GM18951 (cell line): ENCODE data around the gene METTL23.
"Not testable (repeated sequence)": the region's sequence is repeated elsewhere in the genome, so short reads cannot be mapped to it uniquely, and the experiment has no call there.

Experiments
- POLR2A ChIP-seq: IDR thresholded peaks from 4 replicates; pipeline ENCODE4 v1.6.1; 2011; ENCODE audit warnings: mild to moderate bottlenecking; ENCODE audit not compliant: insufficient read length, insufficient read depth; ENCODE audit errors: extremely low read depth
- in situ Hi-C: fragments of 300-500 bp; cut with MboI; formaldehyde crosslinking; loops from one replicate; pipeline ENCODE4 v1.12.0; 2022; ENCODE audit warnings: low sequenced_read_pairs, mixed read lengths, inconsistent platforms; ENCODE audit not compliant: unreplicated experiment

The METTL23 gene

DNA sequence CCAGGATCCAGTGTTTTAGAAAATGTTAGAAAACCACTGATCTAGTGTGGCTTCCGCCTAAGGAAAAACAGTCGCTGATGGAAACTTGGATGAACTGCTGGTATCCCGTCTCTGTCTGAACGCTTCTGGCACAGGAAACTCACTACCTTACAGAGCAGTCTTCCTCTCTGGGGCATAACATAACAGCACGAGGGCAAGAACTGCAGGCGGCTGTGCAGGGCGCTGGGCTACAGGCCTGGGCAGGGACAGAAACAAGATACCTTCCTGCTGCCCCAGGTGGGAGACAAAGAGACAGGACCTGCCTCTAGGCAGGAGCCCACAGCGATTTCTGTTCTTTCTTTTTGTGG is 26.4 kb upstream of the METTL23 start:
- TF ChIP-seq POLR2A, result no peak
- in situ Hi-C loops, result no loop called here

DNA sequence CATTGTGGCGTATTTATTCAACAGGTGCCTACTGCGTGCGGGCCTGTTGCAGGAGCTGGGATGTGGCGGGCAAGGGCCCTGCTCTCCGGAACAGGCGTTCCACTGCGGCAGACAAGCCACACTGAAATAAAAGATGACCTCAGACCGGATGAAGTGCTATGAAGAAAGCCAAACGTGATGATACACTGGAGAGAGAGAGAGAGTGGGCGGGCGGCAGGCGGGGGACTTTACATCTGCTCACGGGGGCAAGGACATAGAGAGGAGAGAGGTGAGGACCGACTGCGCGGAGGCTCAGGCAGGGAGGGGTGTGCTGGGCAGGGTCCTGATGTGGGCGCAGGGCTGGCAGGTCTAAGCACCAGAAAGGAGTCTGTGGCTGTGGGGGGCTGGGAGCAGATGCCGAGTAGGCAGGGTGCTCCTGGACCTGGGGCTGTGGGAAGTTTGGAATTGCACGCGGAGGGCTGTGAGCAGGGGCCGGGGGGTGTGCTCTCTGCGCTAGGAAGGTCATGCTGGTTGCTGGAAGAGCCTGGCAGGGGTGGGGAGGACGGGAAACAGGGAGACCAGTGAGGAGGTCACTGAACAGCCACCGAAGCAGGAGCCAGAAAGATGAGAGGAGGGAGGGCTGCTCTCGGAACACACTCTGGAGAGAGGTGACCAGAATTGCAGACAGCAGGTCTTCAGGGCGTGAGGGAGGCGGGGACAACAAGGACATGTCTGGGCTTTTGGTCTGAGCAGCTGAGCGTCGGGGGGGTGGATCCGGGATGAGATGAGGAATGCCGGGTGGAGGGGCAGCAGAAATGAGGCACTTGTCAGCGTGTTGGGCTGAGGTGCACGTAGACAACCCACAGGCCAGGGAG is 25.8 kb upstream of the METTL23 start:
- in situ Hi-C loops, result no loop called here
- no peak for TF ChIP-seq POLR2A

DNA sequence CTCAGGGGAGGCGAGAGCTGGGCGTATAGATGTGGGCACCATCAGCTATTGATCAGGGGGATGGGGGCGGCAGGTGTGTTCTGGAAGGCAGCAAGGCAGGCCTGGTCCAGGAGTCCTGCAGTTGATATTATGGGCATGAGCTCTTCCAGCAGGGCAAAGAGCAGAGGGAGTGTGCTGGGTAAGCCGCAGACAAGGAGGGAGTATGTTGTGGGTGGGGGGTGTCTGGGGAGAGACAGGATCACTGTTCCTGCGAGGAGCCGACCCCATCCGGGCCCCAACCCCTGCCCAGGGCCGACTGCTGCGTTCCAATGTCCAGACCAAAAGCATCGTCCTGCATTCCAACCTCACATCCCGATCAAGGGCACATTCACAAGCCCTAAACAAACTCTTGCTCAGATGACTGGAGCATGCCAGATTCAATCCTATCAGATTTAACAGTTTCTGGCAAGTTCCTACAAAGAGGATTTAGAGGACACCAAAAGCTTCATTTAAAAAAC is 25.1 kb upstream of the METTL23 start:
- no peak for TF ChIP-seq POLR2A
- in situ Hi-C loops, result no loop called here

DNA sequence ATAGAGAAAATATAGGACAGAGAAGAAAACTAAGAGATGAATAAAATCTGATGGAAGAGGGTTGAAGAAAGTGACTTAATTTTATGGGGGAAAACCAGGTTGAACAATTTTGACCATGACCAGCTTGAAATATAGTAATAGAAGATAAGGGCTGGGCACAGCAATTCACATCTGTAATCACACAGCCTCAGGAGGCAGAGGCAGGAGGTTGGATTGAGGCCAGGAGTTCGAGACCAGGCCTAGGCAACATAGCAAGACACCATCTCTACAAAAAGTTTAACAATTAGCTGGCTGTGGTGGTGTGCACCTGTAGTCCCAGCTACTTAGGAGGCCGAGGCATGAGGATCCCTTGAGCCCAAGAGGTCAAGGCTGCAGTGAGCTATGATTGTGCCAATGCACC is 24.6 kb upstream of the METTL23 start:
- in situ Hi-C loops, result no loop called here
- TF ChIP-seq POLR2A, result no peak

DNA sequence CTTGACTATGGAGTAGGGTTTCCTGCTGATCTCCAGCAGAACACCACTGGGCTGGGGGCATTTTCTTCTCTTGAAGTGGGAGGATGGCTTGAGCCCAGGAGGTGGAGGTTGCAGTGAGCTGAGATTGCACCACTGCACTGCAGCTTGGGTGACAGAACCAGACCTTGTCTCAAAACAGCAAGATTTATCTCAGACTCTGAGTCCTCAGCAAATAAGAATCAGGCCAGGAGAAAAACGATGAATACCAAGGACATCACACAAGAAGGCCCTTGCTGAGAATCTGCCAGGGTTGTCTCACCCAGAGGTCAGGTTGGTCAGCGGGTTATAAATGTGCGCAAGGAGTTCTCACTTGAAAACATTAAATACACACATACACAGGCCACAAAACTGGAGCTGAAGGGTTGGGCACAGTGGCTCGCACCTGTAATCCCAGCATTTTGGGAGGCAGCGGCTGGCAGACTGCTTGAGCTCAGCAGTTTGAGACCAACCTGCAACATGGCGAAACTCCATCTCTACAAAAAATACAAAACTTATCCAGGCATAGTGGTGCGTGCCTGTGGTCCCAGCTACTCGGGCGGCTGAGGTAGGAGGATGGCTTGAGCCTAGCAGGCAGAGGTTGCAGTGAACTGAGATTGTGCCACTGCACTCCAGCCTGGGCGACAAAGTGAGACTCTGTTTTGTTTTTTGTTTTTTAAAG is 23.6 kb upstream of the METTL23 start:
- in situ Hi-C loops, result no loop called here

DNA sequence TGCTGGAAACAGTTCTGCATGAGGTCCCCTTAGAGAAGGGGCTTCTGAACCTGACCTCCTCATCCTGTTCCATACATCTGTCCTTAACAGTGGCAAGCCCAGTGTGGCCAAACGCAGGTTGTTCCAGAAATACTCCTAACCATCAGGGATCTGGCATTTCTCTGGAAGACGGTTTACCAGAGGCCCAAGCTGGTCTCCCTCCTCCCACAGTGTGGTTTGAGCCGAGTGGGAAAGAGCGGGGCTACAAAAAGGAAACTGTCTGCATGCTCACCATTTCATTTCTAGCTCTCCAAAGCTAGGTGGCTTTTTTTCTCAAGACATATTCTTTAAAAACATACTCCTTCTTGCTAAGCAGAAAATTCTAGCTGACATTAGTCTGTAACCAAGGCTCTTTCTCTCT is 21.8 kb upstream of the METTL23 start:
- in situ Hi-C loops, result no loop called here
- TF ChIP-seq POLR2A, result no peak

More for the DNA sequence above, 23.6 kb upstream of the METTL23 start:
- no peak for TF ChIP-seq POLR2A

DNA sequence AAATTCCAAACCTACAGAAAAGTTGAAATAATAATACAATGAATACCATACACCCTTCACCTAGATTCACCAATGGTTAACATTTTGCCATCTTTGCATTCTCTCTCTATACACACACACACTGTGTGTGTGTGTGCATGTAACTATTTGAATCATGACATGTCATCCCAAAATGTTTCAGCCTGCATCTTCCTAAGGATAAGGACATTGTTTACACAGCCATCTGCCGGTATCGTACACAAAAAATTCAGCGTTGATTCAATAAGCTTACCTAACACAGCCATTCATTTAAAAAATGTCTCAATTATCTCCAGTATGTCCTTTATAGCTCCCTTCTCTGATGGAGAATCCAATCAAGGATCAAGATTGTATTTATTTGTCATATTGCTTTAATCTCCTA is 19.8 kb upstream of the METTL23 start:
- no peak for TF ChIP-seq POLR2A
- in situ Hi-C loops, result no loop called here

DNA sequence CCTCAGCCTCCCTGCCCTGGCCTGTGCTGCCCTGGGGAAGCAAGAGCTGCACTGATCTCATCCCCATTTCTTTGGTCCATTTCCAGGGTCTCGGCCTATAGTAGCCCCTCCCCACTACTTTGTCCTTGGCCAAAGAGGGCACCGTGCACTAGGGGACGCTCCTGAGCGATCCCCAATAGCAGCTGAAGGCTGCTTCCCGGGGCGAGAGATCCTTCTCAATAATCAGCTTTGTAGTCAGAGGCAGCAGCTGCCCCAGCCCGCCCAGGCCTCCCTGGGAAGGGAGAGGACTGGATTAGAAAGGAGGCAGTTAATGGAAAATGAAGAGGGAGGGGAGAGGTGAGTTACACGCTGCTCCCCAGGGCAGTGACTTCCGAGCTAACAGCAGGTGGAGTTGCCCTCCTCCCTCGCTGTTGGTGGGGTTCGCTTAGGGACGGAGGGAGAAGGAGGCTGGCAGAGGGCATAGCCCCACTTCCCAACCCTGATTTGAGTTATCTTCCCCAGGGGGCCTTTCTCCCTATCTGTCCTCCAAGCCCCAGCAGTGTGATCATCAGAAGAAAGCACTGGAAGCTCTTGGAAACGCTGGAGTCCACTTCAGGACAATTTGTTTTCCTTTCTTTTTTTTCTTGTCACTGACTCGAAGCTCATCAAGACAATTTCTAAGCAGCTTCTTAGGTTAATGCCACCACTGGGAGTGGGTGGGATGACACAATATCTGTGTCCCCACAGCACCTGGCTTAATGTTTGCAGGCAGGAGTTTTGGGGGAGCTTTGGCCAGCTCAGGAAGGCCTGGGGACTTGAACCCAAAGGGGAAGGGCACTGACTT is 18.4 kb upstream of the METTL23 start:
- no peak for TF ChIP-seq POLR2A
- in situ Hi-C loops, result no loop called here

DNA sequence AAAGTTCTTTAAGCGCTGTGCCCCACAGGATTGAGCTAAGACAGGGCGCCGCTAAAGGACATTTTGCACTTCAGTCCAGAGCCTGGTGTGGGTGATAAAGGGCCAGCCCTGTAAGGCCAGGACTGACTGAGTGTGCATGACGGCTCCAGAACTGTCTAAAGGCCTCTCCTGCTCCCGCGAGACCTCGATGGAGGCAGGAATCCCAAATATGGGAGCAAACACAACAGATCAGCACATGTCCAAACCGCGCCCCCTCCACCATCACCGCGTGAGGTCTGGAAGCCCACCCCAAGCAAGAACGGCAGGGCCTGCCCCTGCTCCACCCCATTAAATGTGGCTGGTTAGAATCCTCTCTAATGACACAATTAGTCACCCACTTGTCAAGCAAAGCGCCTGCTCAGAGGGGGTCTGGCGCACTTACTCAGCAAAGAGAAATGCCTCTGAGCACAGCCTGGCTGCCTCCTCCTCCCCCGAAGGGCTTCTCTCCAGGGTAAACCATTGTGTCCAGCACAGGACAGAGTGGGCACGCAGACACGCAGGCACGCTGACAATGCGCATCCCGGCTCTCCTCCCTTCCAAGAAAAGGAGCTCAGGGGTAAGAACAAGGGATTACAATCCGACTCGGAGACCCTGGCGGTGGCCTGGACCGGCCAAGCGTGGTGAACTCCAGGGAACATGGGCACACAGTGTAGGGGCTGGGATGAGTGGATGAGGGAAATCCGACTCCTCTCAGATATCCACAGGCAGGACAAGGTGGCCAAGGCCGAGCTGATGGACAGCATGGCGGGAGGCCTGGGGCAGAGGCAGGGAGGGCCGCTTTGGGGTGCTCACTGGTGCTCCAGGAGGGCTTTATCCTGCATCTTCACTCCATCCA is 17.3 kb upstream of the METTL23 start:
- no peak for TF ChIP-seq POLR2A
- in situ Hi-C loops, result no loop called here

DNA sequence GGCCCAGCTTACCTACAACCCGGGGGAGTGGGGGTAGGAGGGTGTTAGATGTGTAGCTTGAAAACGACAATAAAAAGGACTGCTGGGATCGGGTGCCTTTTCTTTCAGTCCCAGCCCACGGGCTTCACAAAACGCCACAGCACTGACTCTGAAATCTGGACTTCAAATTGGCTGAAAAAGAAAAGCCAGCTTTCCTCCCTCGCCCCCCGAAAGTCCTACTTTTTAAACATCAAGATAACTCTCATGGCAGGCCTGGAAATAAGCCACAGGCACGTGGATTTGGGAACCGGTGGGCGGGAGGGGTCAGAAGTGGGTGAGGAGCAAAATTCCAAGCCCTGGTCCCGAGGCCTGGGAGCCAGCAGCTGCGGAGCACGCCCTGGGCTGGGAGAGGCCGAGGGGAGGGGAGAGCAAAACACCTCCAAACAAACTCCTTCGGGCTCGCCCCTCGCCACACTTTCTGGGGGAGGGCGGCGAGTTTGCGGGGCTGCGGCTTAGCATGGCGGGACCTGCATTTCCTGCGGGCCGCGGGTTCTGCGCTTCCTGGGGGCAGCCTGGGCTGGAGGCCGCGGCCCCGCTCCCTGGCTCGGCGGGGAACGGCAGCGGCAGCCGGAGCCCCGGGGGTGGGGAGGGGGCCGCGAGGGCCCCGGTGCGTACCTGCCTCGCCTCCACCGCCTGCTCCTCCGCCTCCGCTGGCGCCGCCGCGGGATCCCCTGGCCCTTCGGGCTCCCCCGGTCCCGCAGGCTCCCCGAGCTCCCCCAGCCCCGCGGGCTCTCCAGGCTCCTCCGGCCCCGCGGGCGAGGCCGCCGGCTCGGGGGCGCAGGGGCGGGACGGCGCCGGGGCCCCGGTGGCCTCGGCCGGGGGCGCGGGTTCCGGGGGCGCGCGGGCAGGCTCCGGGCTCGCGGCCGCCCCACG is 16.4 kb upstream of the METTL23 start:
- in situ Hi-C loops, result not testable (repeated sequence)

DNA sequence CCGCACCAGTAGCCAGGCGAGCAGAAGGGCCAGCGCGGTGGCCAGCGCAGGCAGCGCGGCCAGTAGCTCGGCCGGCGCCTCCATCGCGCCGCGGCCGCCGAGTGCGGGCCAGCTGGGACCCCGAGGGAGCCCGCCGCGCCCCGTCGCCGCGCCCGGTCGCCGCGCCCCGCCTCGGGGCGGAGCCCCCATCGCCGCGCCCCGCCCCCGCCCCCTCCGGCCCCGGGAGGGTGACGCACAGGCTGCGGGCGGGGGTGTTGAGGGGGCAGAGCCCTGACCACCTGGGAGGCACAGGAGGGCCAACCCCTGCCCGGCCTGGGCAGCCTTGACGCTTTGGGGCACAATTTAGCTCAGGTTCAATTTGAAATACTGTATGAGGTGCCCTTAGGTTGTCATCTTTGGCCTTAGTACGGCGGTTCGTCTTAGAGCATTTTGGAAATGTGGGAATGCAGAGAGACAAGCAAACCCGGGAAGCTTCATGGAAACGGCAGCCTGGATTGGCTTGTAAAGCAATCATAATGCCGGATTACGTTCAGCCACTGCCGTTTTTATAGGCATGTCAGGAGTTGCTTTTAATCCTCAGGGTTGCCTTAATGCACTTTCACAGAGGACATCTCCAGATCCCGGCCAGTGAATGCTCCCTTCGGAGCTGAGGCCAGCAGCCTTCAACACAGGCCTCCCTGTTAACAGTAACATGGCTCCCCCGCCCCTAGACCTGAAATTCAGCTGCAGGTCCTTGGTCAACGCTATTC is 15.6 kb upstream of the METTL23 start, which contains the start of gene MXRA7:
TSS of gene MXRA7 (minus strand) at position 103 of the 749 bp plus-strand sequence. CDS start at position 84, 19 bp downstream.
- no peak for TF ChIP-seq POLR2A
- in situ Hi-C loops, result no loop called here

DNA sequence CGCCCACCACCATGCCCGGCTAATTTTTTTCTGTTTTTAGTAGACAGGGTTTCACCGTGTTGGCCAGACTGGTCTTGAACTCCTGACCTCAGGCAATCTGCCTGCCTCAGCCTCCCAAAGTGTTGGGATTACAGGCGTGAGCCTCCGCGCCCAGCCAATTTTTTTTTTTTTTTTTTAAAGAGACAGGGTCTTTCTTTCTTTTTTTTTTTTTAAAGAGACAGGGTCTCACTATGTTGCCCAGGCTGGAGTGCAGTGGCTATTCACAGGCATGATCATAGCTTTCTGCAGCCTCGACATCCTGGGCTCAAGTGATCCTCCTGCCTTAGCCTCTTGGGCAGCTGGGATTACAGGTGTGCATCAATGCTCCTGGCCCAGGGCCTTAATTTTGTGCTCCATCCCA is 14.3 kb upstream of the METTL23 start:
- in situ Hi-C loops, result not testable (repeated sequence)
